ENCODE data around the gene CTSS.

The CTSS gene

DNA sequence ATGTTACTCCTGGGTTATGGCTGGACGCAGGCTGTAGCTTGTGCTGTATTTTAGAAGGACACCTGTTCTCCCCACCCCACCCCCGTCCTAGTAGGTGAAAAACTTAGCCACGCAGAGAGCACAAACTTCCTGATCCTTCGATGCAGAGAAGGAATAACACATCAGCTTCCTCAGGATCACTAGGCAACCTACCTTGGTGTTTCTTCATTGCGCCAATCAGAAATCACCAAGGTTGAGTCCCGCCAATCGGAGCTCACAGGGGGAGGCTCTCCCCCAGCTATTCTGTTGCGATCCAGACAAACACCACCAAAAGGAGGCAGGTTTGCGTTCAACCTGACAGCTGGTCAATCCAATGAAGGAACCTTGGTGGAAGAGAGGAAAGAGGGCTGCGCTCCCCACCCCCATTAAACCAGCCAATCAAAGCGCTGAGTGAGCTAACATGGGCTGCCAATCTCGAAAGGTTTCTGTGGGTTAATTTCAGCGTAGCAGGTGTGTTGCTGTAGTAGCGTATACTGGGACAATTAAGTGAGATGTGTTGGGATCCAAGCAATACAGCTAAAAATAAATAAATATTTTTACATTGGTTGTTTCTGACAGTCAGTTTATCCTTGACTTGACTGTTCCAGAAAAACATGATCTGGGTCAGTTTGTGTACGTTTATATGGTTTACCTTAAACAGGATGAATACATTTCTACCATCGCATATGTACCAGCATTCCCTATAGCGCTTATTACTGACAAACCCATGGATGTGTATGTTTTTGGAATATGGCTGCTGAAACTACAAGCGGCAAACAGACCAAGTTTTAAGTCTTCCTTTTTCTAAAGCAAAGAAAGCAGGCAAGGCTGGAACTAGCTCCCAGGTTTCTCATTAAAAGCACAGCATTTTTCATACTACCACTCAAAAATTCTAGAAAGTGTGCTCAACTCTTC, 68.3 kb downstream of the CTSS start, which contains the start of gene GOLPH3L:
Gene GOLPH3L, minus strand, starts transcription at position 160 of the 933 bp plus-strand sequence. CDS start 2,316 bp downstream, outside the sequence.
- peak; percentile 85 to 86 for DNase-seq

DNA sequence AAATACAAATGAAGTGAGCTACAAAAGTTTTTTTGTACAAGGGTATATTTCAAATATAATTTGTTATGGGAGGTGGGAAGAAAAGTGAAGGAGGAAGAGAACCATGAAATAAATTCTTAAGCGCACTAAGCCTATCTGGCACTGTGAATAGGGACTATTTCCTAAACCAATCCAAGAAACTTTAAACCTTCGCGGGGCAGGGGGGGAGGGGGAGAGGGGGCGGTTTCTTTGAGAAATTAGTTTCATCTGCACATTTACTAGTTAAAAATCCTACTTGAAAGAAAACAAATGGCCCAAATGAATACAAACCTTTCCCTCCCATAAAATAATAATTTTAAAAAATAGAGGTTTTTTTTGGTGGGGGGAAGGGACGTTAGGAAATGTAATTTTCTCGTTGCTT, 69.0 kb downstream of the CTSS start:
- no peak for DNase-seq

DNA sequence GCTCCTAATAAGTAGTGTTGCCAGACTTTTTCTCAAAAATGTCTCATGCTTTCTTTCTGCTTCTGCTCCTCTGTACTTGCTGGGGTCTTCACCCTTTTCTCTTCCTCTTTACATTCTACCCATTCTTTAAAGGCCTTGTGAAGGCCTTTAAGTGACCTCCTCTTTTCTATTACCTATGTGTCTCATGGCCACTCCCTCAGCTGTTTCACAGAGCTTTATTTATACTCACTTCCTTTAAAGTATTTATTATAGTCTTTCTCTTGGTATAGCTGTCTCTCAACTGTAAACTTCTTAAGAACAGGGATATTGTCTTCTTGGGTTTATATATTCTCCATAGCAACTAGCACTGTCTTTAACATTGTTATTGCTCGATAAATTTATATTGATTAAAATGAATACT, 69.4 kb downstream of the CTSS start:
- DNase-seq: no peak

DNA sequence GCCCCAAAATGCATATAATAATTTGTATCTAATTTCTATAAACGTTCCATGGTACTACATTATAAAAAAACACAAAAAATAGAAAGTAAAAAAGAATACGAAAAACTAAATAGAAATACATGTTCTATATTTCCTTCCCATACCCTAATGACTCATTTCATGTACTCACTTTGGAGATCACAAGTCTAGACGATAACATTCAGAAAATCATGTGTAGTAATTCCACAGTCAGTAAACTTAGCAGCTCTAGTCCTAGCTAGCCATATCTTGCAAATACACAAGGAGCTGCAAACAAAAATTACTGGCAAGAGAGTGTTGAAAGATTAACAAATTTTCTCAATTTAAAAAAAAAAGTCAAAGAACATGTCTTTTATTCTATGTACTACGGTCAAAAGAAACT, 70.0 kb downstream of the CTSS start:
- no peak for DNase-seq

DNA sequence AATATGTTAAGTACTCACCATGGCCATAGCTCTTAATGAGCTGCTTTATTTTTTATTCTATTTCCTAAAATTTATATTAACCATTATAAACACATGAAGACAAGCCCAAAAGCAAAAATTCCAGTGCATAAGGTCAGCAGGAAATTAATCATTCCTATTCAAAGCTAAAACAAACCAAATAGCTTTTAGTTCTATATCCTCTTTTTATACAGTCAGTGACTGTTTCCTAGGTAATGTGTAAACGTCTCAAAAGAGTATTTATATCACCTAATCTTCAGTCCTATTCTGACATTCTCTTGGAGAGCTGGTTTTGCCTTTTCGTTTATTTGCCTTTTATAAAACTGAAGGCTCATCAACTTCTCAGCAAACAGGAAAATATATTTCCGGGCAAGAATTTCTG, 72.9 kb downstream of the CTSS start:
- DNase-seq: no peak

DNA sequence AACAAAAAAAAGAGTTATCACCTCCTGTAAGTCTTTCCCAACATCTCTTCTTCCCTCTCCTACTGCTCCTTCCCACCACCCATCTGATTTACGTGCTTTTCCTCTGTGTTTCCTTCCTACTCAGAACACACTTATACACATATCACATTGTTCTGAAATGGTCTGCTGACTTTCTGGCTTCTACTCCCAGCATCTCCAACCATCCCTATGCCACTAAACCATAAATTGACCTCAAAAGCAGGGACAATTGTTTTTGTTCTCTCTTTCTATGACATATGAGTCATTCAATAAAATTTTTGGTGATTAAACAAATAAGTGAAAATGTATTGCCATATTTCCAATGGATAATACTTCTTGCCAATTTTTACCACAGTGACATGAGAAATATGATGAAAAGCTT, 76.8 kb downstream of the CTSS start:
- DNase-seq: no peak

DNA sequence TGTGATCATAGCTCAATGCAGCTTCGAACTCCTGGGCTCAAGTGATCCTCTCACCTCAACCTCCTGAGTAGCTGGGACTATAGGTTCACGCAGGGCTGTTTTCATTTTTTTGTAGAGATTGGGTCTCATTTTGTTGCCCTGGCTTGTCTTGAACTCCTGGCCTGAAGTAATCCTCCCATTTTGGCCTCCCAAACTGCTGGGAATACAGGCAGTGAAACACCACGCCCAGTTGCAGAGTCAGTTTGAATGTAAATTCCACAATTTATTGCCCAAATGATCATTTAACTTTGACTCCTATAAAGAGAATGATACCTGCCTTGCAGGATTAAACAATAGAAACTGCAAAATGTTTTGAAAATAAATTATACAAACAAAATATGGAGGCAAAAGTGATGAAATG, 79.3 kb downstream of the CTSS start:
- DNase-seq: no peak

DNA sequence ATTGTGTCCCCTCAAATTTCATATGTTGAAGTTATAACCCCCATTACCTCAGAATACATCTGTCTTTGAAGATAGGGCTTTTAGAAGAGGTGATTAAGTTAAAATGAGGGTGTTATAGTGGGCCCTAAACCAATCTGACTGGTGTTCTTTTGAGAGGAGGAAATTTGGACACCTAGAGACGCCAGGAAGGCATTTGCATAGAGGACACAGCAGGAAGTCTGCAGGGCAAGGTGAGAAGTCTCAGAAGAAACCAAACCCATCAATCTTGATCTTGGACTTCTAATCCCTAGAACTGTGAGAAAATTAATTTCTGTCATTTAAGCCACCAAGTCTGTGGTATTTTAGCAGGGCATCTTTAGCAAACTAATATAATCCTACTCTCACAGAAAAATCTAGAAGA, 81.7 kb downstream of the CTSS start:
- DNase-seq: no peak
